ENCODE measurements around the gene ETV6.

ETV6 gene

DNA sequence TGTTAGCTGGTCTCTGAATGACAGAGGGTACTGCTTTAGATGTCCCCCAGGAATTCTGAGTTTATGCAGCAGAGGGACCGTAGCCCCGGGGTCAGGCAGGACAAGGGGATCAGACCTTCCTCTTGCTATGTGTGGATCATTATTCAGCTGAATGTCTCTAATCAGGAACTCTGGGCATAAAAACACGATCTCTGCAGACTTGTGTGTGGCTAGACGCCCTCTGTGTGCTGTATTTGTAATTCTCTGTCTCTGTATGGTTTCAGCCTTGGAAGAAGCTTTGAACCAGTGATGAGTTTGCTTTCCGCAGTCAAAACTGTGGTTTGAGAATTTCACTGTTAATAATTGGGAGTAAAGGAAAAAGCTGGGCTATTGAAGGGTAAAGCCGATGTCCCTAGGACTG lies 125.3 kb downstream of the ETV6 start:
- no peaks in the 10 kb centered on the region for H3K79me2 ChIP-seq (ENCODE audit: insufficient read depth, low read depth)
- no peak overlapping the region for H3K4me2 ChIP-seq

DNA sequence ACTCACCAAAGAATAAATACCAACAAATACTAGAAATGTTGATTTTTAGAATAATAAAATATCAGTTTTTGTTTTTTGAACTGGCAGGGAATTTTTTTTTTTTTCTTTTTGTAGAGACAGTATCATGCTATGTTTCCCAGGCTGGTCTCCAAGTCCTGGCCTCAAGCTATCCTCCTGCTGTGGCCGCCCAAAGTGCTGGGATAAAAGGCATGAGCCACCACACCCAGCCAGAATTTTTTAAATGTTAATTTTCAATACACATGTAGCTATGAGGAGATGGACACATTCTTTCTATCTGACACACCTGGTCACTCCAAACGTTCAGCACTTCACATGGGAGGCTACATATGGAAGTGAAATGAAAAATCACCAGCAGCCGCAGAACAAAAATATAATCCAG lies 126.8 kb downstream of the ETV6 start:
- Histone ChIP-seq H3K4me2 (no peak overlapping the region), H3K79me2 (ENCODE audit: insufficient read depth, low read depth) (no peaks in the 10 kb centered on the region), H3K9ac (no peak overlapping the region), H4K20me1 (ENCODE audit: insufficient read depth) (no peaks in the 10 kb centered on the region), H3K27ac (no peak overlapping the region), H2AFZ (ENCODE audit: low read depth) (no peak overlapping the region), H3K4me1 (ENCODE audit: low read depth, poor library complexity, severe bottlenecking) (peaks cover 33% of the 10 kb centered on the region), H3K27me3 (ENCODE audit: insufficient read depth, low read depth) (no peaks in the 10 kb centered on the region), H3K36me3 (ENCODE audit: insufficient read depth) (no peaks in the 10 kb centered on the region), H3K4me3 (IDR thresholded peaks at IDR 0.05; ENCODE audit: insufficient read depth, low read depth, low read length) (no peak overlapping the region)
- TF ChIP-seq, protein P1, sequence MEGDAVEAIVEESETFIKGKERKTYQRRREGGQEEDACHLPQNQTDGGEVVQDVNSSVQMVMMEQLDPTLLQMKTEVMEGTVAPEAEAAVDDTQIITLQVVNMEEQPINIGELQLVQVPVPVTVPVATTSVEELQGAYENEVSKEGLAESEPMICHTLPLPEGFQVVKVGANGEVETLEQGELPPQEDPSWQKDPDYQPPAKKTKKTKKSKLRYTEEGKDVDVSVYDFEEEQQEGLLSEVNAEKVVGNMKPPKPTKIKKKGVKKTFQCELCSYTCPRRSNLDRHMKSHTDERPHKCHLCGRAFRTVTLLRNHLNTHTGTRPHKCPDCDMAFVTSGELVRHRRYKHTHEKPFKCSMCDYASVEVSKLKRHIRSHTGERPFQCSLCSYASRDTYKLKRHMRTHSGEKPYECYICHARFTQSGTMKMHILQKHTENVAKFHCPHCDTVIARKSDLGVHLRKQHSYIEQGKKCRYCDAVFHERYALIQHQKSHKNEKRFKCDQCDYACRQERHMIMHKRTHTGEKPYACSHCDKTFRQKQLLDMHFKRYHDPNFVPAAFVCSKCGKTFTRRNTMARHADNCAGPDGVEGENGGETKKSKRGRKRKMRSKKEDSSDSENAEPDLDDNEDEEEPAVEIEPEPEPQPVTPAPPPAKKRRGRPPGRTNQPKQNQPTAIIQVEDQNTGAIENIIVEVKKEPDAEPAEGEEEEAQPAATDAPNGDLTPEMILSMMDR (conservative IDR thresholded peaks at IDR 0.05; ENCODE audit: low read depth, low read length), result no peak

More for the DNA sequence above, 125.3 kb downstream of the ETV6 start:
- no peak overlapping the region for H3K4me3 ChIP-seq (IDR thresholded peaks at IDR 0.05; ENCODE audit: insufficient read depth, low read depth, low read length)
- no peak overlapping the region for H2AFZ ChIP-seq (ENCODE audit: low read depth)
- H3K27ac ChIP-seq, result no peak overlapping the region
- no peaks in the 10 kb centered on the region for H3K36me3 ChIP-seq (ENCODE audit: insufficient read depth)
- H4K20me1 ChIP-seq (ENCODE audit: insufficient read depth), result no peaks in the 10 kb centered on the region
- H3K4me1 ChIP-seq (ENCODE audit: low read depth, poor library complexity, severe bottlenecking), result peaks cover 18% of the 10 kb centered on the region
- no peak overlapping the region for H3K9ac ChIP-seq
- no peaks in the 10 kb centered on the region for H3K27me3 ChIP-seq (ENCODE audit: insufficient read depth, low read depth)
- TF ChIP-seq, protein P1 (conservative IDR thresholded peaks at IDR 0.05; ENCODE audit: low read depth, low read length), result no peak

DNA sequence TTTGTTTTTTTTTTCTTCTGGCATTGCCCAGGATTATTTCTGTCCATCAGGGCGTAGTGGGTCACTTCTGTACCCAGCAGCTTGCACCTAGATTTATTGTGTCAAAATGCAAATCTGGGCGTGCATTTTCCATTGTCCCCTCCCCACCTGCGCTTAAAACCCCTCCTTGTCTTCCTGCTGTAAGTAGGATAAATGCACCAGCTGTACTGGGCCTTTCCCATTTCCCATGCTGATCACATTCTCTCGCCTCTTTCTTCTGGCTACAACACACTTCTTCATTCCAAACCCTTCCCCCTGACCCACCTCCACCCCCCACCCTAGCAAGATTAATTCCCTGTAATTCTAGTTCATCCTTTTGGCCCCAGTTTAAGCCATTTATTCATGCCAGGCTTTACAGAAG lies 128.0 kb downstream of the ETV6 start:
- Histone ChIP-seq H3K4me3 (IDR thresholded peaks at IDR 0.05; ENCODE audit: insufficient read depth, low read depth, low read length) (no peak overlapping the region), H3K4me1 (ENCODE audit: low read depth, poor library complexity, severe bottlenecking) (peaks cover 44% of the 10 kb centered on the region), H3K27me3 (ENCODE audit: insufficient read depth, low read depth) (no peaks in the 10 kb centered on the region), H4K20me1 (ENCODE audit: insufficient read depth) (no peaks in the 10 kb centered on the region), H3K9ac (no peak overlapping the region), H2AFZ (ENCODE audit: low read depth) (no peak overlapping the region), H3K36me3 (ENCODE audit: insufficient read depth) (no peaks in the 10 kb centered on the region), H3K27ac (no peak overlapping the region), H3K79me2 (ENCODE audit: insufficient read depth, low read depth) (0 out of 2 replicates have a peak, but pooled peaks cover 7% of the 10 kb centered on the region), H3K4me2 (no peak overlapping the region)
- TF ChIP-seq, protein P1 (conservative IDR thresholded peaks at IDR 0.05; ENCODE audit: low read depth, low read length), result no peak

DNA sequence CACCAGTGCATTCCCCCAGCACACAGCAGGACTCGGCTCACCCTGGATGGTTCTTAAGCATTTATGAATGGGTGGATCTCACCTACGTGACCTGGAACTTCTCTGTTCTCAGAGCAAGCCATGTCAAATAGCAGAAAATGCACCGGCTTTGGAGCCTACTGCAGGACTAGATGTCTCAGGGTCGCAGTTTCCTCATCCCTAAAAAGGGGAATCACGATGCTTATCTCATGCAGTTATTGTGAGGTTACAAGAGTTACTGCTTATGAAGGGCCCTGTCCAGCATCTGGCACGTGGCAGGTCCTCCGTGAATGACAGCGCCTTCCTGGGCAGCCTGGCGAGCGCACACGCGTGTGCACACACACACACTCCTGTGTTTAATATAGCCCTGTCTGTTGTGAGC lies 128.5 kb downstream of the ETV6 start:
- H3K4me1 ChIP-seq (ENCODE audit: low read depth, poor library complexity, severe bottlenecking), result peaks cover 44% of the 10 kb centered on the region
- 0 out of 2 replicates have a peak, but pooled peaks cover 7% of the 10 kb centered on the region for H3K79me2 ChIP-seq (ENCODE audit: insufficient read depth, low read depth)

More for the DNA sequence above, 128.5 kb downstream of the ETV6 start:
- H3K36me3 ChIP-seq (ENCODE audit: insufficient read depth), result no peaks in the 10 kb centered on the region
- no peak overlapping the region for H3K9ac ChIP-seq
- no peak overlapping the region for H3K4me3 ChIP-seq (IDR thresholded peaks at IDR 0.05; ENCODE audit: insufficient read depth, low read depth, low read length)
- H3K27ac ChIP-seq, result no peak overlapping the region
- H3K27me3 ChIP-seq (ENCODE audit: insufficient read depth, low read depth), result no peaks in the 10 kb centered on the region
- no peak overlapping the region for H2AFZ ChIP-seq (ENCODE audit: low read depth)
- H3K4me2 ChIP-seq, result no peak overlapping the region
- no peaks in the 10 kb centered on the region for H4K20me1 ChIP-seq (ENCODE audit: insufficient read depth)
- TF ChIP-seq, protein P1 (conservative IDR thresholded peaks at IDR 0.05; ENCODE audit: low read depth, low read length), result no peak

All from KMS-11 (cell line).